Neuron (in vitro differentiated cells): ENCODE data around the gene TNFRSF18.

Experiments
- H2AFZ ChIP-seq: one replicate; pipeline ENCODE4 v1.6.1; 2013; ENCODE audit warnings: low read depth, mild to moderate bottlenecking, inconsistent platforms, low read length, moderate library complexity
- H3K27me3 ChIP-seq: one replicate; pipeline ENCODE4 v1.6.1; 2013; ENCODE audit warnings: low read length; ENCODE audit not compliant: insufficient read depth
- H3K36me3 ChIP-seq: one replicate; pipeline ENCODE4 v1.6.1; 2013; ENCODE audit warnings: low read length; ENCODE audit not compliant: insufficient read depth
- H3K4me1 ChIP-seq: one replicate; pipeline ENCODE4 v1.6.1; 2013; ENCODE audit warnings: low read length; ENCODE audit not compliant: insufficient read depth
- H3K4me3 ChIP-seq: 2 replicates; pipeline ENCODE4 v1.5.1; 2013; ENCODE audit warnings: mild to moderate bottlenecking, low read length, moderate library complexity
- H3K9me3 ChIP-seq: one replicate; pipeline ENCODE4 v1.6.1; 2013; ENCODE audit warnings: low read length

The TNFRSF18 gene

DNA sequence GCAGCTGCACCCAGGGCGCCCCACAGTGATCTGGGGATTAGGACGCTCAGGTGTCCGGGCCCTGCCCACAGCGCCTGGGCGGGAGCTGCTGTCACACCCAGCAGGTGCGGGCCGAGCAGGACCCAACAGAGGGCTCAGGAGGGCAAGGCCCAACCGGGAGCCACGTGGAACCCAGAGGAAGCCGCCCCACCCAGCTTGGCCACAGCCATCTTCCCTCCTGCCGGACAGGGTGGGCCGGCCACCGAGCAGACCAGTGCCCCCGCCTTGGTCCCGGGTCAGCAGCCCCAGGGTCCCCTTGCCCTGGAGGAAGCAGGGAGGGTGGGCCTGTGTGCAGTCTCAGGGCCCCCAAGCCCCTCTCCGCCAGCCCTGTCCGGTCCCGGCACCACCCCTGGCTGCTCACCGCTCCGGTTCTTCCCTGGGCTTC is 39.0 kb downstream of the TNFRSF18 start:
- H3K36me3 ChIP-seq, result no peaks in the 10 kb centered on the region
- peaks cover 31% of the 10 kb centered on the region for H3K27me3 ChIP-seq
- peaks cover 28% of the 10 kb centered on the region for H3K4me1 ChIP-seq
- peaks cover 2% of the 10 kb centered on the region for H3K9me3 ChIP-seq
- H3K4me3 ChIP-seq, result no peak overlapping the region
- no peak overlapping the region for H2AFZ ChIP-seq

DNA sequence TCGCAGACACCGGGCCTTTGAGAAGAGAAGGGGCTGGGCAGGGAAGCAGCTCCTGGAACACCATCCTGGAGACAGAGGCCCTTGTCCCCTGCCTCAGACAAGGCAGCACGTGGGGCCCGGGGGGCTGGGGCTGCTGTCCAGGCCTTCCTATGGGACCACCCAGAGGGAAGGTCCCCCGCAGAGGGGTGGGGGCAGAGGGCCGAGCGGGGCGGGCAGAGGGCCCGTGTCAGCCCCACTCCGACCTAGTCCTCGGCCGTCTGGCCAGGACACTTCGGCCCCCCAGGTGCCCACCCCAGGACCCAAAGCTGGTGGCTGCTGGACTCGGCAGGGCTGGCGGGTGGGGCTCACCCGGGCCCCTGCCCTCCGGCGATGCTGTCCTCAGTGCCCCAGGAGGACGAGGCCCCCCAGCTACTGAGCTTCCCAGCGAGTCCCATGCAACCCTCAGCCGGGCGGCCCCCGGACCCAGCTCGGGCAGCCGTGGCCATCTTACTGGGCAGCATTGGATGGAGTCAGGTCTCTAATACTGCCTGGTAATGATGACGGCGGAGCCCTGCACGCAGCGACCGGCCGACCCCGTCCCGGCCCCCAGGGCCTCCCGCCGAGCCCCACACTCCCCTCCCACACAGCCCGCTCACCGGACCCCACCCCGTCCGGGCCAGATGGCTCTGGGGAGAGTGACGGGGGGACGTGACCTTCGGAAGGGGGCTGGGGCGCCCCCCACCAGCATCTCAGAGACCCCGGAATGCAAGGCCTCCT is 39.6 kb downstream of the TNFRSF18 start:
- Histone ChIP-seq H3K4me1 (peaks cover 28% of the 10 kb centered on the region), H3K9me3 (peaks cover 2% of the 10 kb centered on the region), H3K36me3 (no peaks in the 10 kb centered on the region), H2AFZ (no peak overlapping the region), H3K27me3 (peaks cover 27% of the 10 kb centered on the region), H3K4me3 (no peak overlapping the region)

DNA sequence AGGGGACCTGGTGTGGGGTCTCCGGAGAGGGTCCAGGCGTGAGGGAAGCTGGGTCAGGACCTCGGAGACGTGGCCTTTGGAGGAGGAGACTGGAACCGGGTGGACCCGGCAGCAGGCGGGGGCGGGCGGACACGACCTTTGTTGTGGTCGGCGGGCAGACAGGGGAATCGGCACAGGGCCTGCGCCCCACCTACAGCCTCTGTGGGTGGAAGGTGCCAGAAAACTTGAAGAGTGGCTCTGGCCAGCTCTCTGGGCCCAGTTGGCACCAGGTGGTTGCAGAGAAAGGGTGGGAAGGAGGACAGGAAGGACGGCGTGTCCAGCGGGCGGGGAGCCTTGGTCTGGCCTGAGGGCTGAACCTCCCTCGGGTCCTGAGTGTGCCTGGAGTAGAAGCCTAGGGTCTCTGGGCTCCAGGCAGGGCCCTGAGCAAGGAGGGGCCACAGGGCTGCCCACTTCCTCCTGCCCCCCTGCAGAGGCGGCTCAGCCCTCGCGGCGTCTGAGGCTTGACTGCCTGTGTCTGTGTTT is 40.4 kb downstream of the TNFRSF18 start:
- H2AFZ ChIP-seq, result no peak overlapping the region
- H3K9me3 ChIP-seq, result peaks cover 2% of the 10 kb centered on the region
- peaks cover 21% of the 10 kb centered on the region for H3K27me3 ChIP-seq
- H3K4me1 ChIP-seq, result peaks cover 28% of the 10 kb centered on the region
- no peaks in the 10 kb centered on the region for H3K36me3 ChIP-seq
- H3K4me3 ChIP-seq, result no peak overlapping the region

DNA sequence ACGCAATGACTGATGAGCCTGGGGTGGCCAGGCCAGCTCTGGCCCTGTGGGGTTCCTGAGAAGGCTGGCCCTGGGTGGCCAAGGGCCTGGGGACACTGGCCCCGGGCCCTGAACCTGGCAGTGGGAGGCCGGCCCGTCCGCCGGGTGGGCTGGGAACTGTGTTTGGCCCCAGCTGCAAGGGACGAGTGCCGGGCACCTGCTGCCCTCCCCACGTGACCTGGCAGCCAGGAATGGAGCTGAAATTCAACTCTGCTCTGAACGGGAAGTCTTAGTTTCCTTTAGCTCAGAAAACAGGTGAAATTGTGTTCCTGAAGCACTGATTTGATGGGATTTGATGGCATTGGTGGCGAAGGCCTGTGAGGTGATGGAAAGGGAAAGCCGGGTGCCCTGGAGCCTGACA is 40.9 kb downstream of the TNFRSF18 start:
- H2AFZ ChIP-seq, result no peak overlapping the region
- H3K27me3 ChIP-seq, result peaks cover 18% of the 10 kb centered on the region
- no peaks in the 10 kb centered on the region for H3K36me3 ChIP-seq
- no peak overlapping the region for H3K4me3 ChIP-seq
- H3K4me1 ChIP-seq, result peaks cover 28% of the 10 kb centered on the region
- H3K9me3 ChIP-seq, result peaks cover 2% of the 10 kb centered on the region

DNA sequence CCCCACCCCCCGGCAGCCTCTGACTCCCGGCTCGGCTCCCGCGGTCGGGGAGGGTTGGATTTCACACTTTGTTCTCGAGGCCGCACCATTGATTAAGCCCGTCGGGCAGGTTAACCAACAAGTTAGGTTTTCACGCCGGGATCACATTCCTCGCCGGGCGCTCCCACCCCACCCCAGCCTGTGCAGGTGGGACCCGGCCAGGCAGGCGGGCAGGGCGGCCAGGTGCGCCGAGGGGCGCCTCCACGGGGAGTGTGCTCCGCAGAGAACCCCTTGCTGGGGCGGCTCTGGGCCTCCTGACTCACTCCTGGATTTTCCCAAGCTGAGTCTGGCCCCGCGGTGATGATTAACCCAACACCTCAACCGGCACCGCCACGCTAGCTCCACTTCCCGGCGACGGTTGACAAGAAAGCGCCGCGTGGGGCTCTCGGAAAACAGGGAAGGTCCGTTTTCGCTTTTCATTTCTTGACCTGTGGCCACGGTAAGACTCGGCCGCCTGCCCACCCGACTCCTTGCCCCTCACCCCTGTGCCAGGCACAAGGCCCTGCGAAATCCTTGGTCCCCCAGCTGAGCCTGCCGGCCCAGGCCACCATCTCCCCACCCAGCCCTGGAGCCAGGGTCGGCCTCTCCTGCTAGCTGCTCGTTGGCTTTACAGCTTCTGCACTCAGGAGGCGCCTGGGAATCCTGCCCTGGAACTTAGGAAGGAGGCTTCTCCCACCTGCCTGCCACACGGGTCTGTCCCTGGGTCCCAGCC is 41.5 kb downstream of the TNFRSF18 start:
- Histone ChIP-seq H3K9me3 (peaks cover 2% of the 10 kb centered on the region), H3K27me3 (peaks cover 14% of the 10 kb centered on the region), H3K36me3 (no peaks in the 10 kb centered on the region), H3K4me3 (no peak overlapping the region), H2AFZ (no peak overlapping the region), H3K4me1 (peaks cover 23% of the 10 kb centered on the region)

DNA sequence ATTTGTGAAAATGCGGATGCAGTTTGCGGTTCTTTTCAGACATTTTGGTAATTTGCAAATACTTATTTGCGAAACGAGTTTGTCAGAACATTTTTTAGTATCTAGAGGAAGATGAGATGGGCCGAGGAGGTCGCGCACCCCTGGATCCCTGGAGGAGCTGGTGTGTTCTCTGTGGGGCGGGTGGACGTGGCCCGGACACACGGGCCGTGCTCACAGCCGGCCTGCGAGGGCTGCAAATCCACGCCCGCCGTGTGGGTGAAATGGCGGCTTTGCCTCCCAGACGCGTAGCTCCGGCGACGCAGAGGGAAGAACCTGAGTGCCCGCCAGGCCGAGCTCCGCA is 42.1 kb downstream of the TNFRSF18 start:
- Histone ChIP-seq H3K27me3 (peaks cover 10% of the 10 kb centered on the region), H3K4me1 (peaks cover 18% of the 10 kb centered on the region), H2AFZ (no peak overlapping the region), H3K4me3 (no peak overlapping the region), H3K9me3 (peaks cover 2% of the 10 kb centered on the region), H3K36me3 (no peaks in the 10 kb centered on the region)

DNA sequence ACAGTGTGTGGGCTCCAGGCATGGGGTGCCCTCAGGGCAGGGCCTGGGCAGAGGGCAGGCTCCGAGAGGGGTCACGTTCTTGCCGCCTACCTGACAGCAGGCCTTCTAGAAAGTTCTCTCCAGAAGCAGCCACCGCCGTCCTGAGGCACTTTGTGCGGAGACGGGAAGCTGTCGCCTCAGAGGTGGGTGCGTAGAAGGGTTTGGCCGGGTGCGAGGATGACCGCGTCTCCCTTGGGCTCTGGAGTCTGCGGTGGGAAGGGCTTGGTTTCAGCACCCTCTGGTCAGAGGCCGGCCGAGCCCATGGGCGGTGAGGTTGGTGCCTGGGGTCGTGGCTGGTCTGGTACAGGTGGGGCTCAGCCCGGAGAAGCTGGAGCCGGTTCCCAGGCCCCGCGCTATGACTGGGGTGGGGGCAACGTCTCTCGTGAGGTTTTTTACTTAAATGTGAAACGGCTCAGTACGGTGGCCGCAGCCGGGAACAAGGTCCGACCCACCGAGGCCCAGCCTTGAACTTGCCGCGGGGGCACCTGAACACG is 42.8 kb downstream of the TNFRSF18 start:
- peaks cover 15% of the 10 kb centered on the region for H3K4me1 ChIP-seq
- no peak overlapping the region for H2AFZ ChIP-seq
- H3K4me3 ChIP-seq, result no peak overlapping the region
- peaks cover 2% of the 10 kb centered on the region for H3K9me3 ChIP-seq
- H3K27me3 ChIP-seq, result peaks cover 10% of the 10 kb centered on the region
- H3K36me3 ChIP-seq, result no peaks in the 10 kb centered on the region

DNA sequence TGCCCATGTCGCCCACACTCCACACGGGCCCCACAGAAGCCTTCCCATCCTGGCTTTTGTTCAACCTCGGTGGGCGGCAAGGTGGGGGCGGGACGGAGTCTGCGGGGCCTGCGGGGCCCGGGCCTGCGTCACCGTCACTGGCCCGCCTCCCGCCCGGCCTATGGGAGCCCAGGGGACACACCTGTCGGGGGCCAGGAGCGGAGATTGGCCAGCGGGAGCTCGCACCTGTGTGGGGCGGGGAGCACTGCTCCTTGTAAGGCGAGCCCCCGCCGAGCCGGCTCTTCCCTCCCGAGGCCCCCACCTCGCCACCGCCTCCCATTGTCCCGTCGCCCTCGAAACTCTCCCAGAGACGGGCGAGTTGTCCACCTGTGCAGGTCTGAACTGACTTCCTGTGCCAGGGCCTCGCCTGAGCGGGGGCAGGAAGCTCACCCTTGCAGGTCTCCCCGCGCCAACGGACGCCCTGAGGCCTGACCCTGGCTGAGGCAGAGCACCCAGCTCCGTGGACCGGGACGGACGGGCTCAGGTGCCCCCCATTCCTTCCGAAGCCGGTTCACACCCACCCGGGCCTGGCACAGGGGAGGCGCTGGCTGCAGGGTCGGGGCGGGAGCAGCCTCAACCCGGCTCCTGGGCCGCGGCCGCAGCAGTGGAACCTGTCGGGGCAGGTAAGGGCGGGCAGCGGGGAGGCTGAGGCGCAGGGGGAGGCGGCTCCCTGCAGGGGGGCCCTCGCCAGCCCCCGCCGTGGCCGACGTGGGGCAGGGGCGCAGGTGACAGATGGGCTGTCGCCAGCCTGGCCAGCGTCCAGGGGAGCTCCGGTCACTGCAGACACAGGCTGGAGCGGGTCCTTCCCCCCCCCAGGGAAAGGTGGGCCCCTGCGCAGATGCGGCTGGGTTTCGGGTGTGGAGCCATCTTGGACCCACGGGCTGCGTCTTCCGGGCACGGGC is 43.5 kb downstream of the TNFRSF18 start:
- H3K9me3 ChIP-seq, result peaks cover 2% of the 10 kb centered on the region
- no peaks in the 10 kb centered on the region for H3K36me3 ChIP-seq
- H3K27me3 ChIP-seq, result peaks cover 10% of the 10 kb centered on the region
- no peak overlapping the region for H3K4me3 ChIP-seq
- no peak overlapping the region for H2AFZ ChIP-seq
- peaks cover 15% of the 10 kb centered on the region for H3K4me1 ChIP-seq

DNA sequence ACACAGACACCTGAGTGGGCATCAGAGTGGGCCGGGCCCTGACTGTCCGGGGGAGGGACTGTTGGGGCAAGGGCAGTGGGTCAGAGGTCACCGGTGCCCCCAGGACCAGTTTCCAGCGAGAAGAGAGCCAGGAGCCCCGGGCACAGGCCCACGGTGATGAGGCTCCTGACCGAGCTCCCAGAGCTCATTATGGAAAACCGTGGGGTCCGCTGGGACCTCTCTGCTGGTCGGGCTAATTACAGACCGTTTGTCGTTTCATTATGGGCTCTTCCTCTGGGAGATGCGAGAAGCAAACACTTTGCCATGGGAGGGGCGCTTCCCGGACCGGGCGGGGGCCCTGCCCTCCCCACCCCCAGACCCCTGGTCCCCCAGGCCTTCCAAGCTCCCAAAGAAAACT is 44.7 kb downstream of the TNFRSF18 start:
- no peak overlapping the region for H2AFZ ChIP-seq
- H3K27me3 ChIP-seq, result peaks cover 10% of the 10 kb centered on the region

DNA sequence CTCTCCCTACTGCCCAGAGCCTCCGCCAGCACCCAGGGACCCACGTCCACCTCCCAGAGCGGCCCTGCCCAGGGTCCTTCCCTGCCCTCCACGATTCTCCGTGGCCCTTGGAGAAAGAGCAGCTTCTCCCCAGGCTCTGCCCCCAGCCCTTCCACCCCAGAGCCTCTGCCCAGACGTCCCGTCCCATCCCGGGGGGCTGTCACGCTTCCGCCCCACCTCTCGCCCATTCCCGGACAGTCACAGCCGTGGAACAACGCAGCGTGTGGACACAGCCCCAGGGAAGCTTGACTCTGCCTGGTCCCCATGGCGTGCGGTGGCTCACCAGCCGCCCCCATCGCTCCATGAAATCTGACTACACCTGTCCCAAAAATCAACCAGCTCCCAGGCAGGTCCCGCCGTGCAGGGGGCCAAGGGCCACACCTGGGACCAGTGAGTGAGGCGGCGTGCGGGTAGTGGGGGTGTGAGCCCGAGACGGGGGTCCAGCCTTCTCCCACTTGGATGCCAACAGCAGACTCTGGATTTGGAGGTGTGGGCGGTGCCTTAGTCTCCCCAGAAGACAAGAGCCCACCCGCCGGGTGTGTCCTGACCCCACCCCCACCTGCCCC is 45.2 kb downstream of the TNFRSF18 start:
- H3K36me3 ChIP-seq, result no peaks in the 10 kb centered on the region
- H3K4me1 ChIP-seq, result peaks cover 6% of the 10 kb centered on the region
- no peak overlapping the region for H3K4me3 ChIP-seq
- H3K9me3 ChIP-seq, result peaks cover 2% of the 10 kb centered on the region
- peaks cover 10% of the 10 kb centered on the region for H3K27me3 ChIP-seq
- H2AFZ ChIP-seq, result no peak overlapping the region

More for the DNA sequence above, 44.7 kb downstream of the TNFRSF18 start:
- H3K4me1 ChIP-seq, result peaks cover 11% of the 10 kb centered on the region
- H3K9me3 ChIP-seq, result peaks cover 2% of the 10 kb centered on the region
- H3K36me3 ChIP-seq, result no peaks in the 10 kb centered on the region
- H3K4me3 ChIP-seq, result no peak overlapping the region

DNA sequence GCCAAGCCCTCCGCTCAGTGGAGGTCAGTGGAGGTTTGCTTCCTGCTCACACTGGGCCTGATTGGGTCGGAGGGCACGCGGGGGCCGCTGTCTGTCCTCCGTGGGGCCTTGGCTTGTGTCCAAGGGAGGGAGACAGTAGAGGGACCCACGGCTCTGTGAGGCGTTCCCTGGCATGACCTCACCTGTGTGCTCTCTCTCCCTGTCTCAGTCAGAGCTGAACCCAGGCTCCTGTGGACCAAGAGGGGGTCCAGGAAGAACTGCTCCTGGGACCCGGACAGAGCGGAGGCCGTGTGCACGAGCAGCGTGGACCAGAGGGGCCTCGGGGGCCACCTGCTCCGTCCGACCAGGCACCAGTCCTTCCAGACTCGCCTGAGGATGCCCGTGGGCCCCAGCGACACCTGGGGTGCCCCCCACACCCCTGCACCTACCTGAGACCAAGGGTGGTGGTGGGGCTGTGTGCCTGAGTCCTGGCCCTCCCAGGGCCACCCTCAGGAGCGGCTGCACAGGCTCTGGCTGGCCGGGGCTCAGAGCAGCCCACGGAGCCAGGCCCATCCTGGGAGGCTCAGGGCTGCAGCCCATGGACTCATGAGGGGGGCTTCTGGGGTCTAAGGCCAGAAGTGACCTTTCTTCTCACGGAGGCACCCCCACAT is 46.0 kb downstream of the TNFRSF18 start:
- Histone ChIP-seq H2AFZ (no peak overlapping the region), H3K4me1 (no peaks in the 10 kb centered on the region), H3K4me3 (no peak overlapping the region), H3K27me3 (peaks cover 7% of the 10 kb centered on the region), H3K36me3 (no peaks in the 10 kb centered on the region), H3K9me3 (peaks cover 4% of the 10 kb centered on the region)
